ENCODE measurements around the gene SMCP.

The SMCP gene

DNA sequence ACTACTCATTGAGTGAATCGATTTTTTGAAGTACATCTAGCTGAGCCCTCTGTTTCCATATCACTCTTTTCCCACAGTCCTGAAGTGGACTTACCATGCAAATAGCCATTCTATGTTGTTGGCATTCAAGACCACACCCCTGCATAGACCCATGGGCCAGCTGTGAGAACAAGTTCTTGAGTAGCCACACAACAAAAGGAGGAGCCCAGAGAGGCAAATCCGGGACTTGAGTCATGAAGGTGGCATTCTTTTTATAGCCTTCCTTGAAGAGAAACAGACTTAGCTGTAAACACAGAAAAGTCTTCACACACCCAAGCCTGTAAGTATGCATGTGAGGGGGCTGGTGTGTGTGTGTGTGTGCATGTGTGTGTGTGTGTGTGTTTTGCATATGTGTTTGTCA is 55.1 kb downstream of the SMCP start:
- intact Hi-C loops (cut with DNase I), result no loop called here
- no peak for DNase-seq
